LoVo (cell line): Measurements from ENCODE around the gene FOCAD.

Experiments
- DNase-seq: peaks from one replicate; pipeline ENCODE4 v3.0.0-alpha.2; 2016; ENCODE audit warnings: low spot score

The FOCAD gene

GRCh38 chr9:21016701-21017491, 332.8 kb downstream of the FOCAD start:
- peak; percentile 6 for DNase-seq

- DNase-seq: no peak
Observed at GRCh38 chr9:21018177-21018576, 334.1 kb downstream of the FOCAD start.

- no peak for DNase-seq
Observed at GRCh38 chr9:21023861-21024260, 339.8 kb downstream of the FOCAD start.

DNA sequence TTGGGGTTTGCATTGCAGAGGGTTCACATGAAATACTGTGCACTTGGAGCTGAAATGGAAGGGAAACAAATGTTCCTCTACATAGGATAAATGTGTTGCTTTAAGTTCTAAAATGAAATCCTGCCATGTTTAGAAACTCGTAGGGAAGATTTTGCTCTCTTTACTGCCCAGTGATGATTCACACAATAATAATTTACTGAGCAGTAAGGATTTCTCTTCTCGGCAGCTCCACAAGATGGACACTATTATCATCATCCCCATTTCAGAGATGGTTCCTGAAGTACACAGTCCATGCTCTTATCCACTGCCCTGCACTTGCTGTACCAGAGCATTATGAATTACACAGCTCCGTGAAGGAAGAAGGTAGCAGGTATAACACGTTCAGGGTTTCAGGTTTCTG, 343.2 kb downstream of the FOCAD start:
- no peak for DNase-seq

GRCh38 chr9:21028466-21028865, 344.4 kb downstream of the FOCAD start:
- no peak for DNase-seq

- DNase-seq: no peak
Observed at GRCh38 chr9:21029661-21030060, 345.6 kb downstream of the FOCAD start.

DNA sequence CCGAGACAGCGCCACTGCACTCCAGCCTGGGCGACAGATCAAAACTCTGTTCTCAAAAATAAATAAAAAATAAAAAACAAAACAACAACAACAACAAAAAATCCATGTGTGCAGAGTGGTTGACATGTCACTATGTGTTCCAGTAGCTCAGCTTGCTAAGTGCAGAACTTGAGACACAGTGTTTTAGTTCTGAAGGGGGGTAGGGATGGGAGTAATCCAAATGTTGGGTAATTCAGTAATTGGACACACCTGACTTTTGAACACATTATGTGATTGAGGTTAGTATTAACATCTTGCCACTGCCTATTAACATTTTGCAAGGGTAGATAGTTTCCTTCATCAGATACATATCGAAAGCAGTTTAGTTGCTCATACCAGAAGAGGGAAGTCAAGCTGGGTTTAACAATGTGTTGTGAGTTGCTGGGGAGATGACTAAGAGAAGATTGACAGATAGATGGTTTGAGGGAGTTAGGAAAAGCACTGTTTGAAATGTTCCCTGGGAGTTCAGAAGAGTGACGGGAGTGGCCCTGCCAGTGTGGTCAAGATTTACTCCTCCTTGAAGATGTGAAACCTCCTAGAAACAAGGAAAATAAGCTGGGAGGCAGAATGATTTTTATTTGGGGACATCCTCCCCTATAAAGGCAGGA, 346.5 kb downstream of the FOCAD start:
- DNase-seq: no peak

DNA sequence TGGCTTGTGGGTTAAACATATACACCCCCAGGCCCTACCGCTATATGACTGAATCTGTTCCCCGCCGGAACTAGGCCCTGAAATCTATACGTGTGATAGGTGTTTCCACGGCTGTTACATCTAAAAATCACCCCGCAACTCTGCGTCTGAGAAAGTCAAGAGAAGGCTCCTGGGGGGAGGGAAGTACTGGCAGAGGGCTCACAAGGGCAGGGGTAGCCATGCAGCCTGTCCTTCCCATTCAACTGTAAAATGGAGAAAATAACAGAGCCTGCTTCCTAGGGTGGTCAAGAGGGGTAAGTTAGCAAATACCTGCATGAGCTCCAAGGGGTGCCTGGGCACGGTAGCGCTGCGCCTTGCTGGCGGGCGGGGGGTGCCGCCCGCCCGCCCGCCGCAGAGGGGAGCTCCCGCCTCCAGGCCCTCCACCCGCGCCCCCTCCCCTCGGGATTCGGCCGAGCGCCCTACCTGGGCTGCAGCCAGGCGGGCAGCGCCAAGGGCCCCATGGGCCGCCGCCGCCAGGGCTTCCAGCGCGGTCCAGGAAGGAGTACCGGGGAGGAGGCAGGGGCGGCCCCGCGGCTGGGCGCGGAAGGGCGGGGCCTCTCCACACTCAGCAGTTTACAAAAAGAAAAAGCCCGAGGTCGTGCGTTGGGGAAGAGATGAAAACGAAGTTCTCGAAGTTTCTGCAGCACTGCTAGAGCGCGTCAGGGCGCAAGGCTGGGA, 347.2 kb downstream of the FOCAD start, which contains the start of gene HACD4:
TSS of gene HACD4 (minus strand) at position 550 of the 717 bp plus-strand sequence. CDS start at position 500, 50 bp downstream.
- no peak for DNase-seq

DNA sequence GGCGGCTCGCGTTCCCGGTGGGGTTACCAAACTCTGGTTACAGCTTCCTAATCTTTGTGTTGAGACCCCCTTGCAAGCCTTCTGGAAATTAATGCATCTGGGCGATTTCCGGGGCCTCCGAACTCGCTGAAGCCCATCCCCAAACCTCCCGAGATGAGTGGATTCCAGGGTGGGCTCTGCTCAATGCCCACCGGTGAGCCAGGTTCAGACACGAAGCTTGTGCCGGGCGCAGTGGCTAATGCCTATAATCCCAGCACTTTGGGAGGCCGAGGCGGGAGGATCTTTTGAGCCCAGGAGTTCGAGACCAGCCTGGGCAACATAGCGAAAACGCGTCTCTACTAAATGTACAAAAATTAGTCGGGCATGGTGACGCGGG, 347.7 kb downstream of the FOCAD start:
- DNase-seq: no peak

GRCh38 chr9:21037278-21037677, 353.2 kb downstream of the FOCAD start:
- no peak for DNase-seq

DNA sequence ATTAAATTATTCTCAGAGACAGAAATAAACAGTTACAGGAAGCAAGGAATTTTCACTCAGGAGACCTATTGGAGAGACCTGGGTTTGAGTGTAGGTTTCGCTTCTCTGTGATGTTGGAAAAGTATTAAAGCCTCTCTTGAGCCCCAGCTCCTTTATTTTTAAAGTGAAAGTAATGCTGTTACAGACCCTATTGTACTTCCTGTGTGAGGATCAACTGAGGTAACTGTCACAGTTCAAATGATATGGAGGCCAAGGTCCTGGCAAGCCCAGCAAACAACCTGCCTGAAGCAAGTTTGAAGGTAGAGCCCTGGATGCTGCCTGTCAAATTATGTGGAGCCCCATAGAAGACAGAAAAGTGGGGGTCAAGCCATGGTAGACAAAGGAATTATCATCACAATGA, 355.2 kb downstream of the FOCAD start:
- DNase-seq: no peak

- DNase-seq: no peak
Observed at GRCh38 chr9:21042466-21042865, 358.4 kb downstream of the FOCAD start.

GRCh38 chr9:21043841-21044240, 359.8 kb downstream of the FOCAD start:
- DNase-seq: no peak
